ENCODE results near the gene FAM118A. TPM values are rescaled to one million over a fixed set of nuclear protein-coding genes. Genes with fewer than 3 reads are reported as not detected.
"Not testable (repeated sequence)": the region's sequence is repeated elsewhere in the genome, so short reads cannot be mapped to it uniquely, and the experiment has no call there.

Gene FAM118A
- polyA plus RNA-seq, 1 donor (not counting 4 experiments of a cell fraction or from before 2014, with no cell fraction given), result 31.1 TPM

- Histone ChIP-seq H3K9ac (ENCODE audit: control insufficient read depth, extremely low read depth, insufficient read depth, low read length) (no peak overlapping the region), H3K9me3 (ENCODE audit: control insufficient read depth, low read depth, low read length) (no peaks in the 10 kb centered on the region), H2AFZ (ENCODE audit: control insufficient read depth, low read length) (no peak overlapping the region), H3K4me1 (ENCODE audit: control insufficient read depth, extremely low read depth, insufficient read depth, low read length) (peaks cover 3% of the 10 kb centered on the region), H3K36me3 (ENCODE audit: control insufficient read depth in 2 of 2, extremely low read depth in 1 of 2, insufficient read depth in 2 of 2, low read length in 2 of 2) (no peaks in the 10 kb centered on the region), H3K4me3 (ENCODE audit: control insufficient read depth in 2 of 3, extremely low read depth in 1 of 3, insufficient read depth in 2 of 3, low read depth in 1 of 3, low read length in 3 of 3) (no peak overlapping the region), H3K27me3 (ENCODE audit: control insufficient read depth, extremely low read depth, insufficient read depth, low read length) (peaks cover 22% of the 10 kb centered on the region), H3K79me2 (ENCODE audit: control insufficient read depth, insufficient read depth, low read length) (no peaks in the 10 kb centered on the region), H3K27ac (ENCODE audit: control insufficient read depth, insufficient read depth, low read length) (no peak overlapping the region), H3K4me2 (ENCODE audit: control insufficient read depth, extremely low read depth, insufficient read depth, low read depth, low read length) (no peak overlapping the region), H3K9me1 (ENCODE audit: control insufficient read depth, extremely low read depth, insufficient read depth, low read length) (no peaks in the 10 kb centered on the region), H4K20me1 (ENCODE audit: control insufficient read depth, extremely low read depth, insufficient read depth, low read length) (no peaks in the 10 kb centered on the region)
- DNase-seq (ENCODE audit: low read depth, low spot score), result no peak
- FAIRE-seq, result no peak
- dilution Hi-C loops (cut with MboI; ENCODE audit: extremely low pct_ligation_motif_present, low sequenced_read_pairs), result no loop called here
- TF ChIP-seq EZH2 (IDR thresholded peaks at IDR 0.05; ENCODE audit: low read length) (no peak), CTCF (optimal IDR thresholded peaks at IDR 0.05 in 1 of 3, IDR thresholded peaks at IDR 0.05 in 1 of 3, conservative IDR thresholded peaks at IDR 0.05 in 1 of 3; ENCODE audit: extremely low read depth in 1 of 3, insufficient read depth in 2 of 3, low read length in 3 of 3) (no peak)
Measured at GRCh38 chr22:45294030-45294429, 15.7 kb upstream of the FAM118A start.

GRCh38 chr22:45295004-45295403 is 14.7 kb upstream of the FAM118A start:
- H3K79me2 ChIP-seq (ENCODE audit: control insufficient read depth, insufficient read depth, low read length); FAIRE-seq; H3K36me3 ChIP-seq (ENCODE audit: control insufficient read depth in 2 of 2, extremely low read depth in 1 of 2, insufficient read depth in 2 of 2, low read length in 2 of 2); H3K4me1 ChIP-seq (ENCODE audit: control insufficient read depth, extremely low read depth, insufficient read depth, low read length); H3K9ac ChIP-seq (ENCODE audit: control insufficient read depth, extremely low read depth, insufficient read depth, low read length); H3K9me1 ChIP-seq (ENCODE audit: control insufficient read depth, extremely low read depth, insufficient read depth, low read length); H3K4me2 ChIP-seq (ENCODE audit: control insufficient read depth, extremely low read depth, insufficient read depth, low read depth, low read length); DNase-seq (ENCODE audit: low read depth, low spot score); H3K9me3 ChIP-seq (ENCODE audit: control insufficient read depth, low read depth, low read length); H2AFZ ChIP-seq (ENCODE audit: control insufficient read depth, low read length); H3K4me3 ChIP-seq (ENCODE audit: control insufficient read depth in 2 of 3, extremely low read depth in 1 of 3, insufficient read depth in 2 of 3, low read depth in 1 of 3, low read length in 3 of 3); H4K20me1 ChIP-seq (ENCODE audit: control insufficient read depth, extremely low read depth, insufficient read depth, low read length); dilution Hi-C loops (cut with MboI; ENCODE audit: extremely low pct_ligation_motif_present, low sequenced_read_pairs); H3K27ac ChIP-seq (ENCODE audit: control insufficient read depth, insufficient read depth, low read length): not testable (repeated sequence)
- H3K27me3 ChIP-seq (ENCODE audit: control insufficient read depth, extremely low read depth, insufficient read depth, low read length), result peaks cover 22% of the 10 kb centered on the region

- H3K27ac ChIP-seq (ENCODE audit: control insufficient read depth, insufficient read depth, low read length), result no peak overlapping the region
- H3K27me3 ChIP-seq (ENCODE audit: control insufficient read depth, extremely low read depth, insufficient read depth, low read length), result peaks cover 22% of the 10 kb centered on the region
- no peak overlapping the region for H3K4me3 ChIP-seq (ENCODE audit: control insufficient read depth in 2 of 3, extremely low read depth in 1 of 3, insufficient read depth in 2 of 3, low read depth in 1 of 3, low read length in 3 of 3)
- H2AFZ ChIP-seq (ENCODE audit: control insufficient read depth, low read length), result no peak overlapping the region
- H3K36me3 ChIP-seq (ENCODE audit: control insufficient read depth in 2 of 2, extremely low read depth in 1 of 2, insufficient read depth in 2 of 2, low read length in 2 of 2), result no peaks in the 10 kb centered on the region
- no peaks in the 10 kb centered on the region for H4K20me1 ChIP-seq (ENCODE audit: control insufficient read depth, extremely low read depth, insufficient read depth, low read length)
- no peaks in the 10 kb centered on the region for H3K9me1 ChIP-seq (ENCODE audit: control insufficient read depth, extremely low read depth, insufficient read depth, low read length)
- H3K4me2 ChIP-seq (ENCODE audit: control insufficient read depth, extremely low read depth, insufficient read depth, low read depth, low read length), result no peak overlapping the region
- DNase-seq (ENCODE audit: low read depth, low spot score), result no peak
- H3K9ac ChIP-seq (ENCODE audit: control insufficient read depth, extremely low read depth, insufficient read depth, low read length), result no peak overlapping the region
- TF ChIP-seq CTCF (optimal IDR thresholded peaks at IDR 0.05 in 1 of 3, IDR thresholded peaks at IDR 0.05 in 1 of 3, conservative IDR thresholded peaks at IDR 0.05 in 1 of 3; ENCODE audit: extremely low read depth in 1 of 3, insufficient read depth in 2 of 3, low read length in 3 of 3) (no peak), EZH2 (IDR thresholded peaks at IDR 0.05; ENCODE audit: low read length) (no peak)
- no peak for FAIRE-seq
- no peaks in the 10 kb centered on the region for H3K79me2 ChIP-seq (ENCODE audit: control insufficient read depth, insufficient read depth, low read length)
- H3K4me1 ChIP-seq (ENCODE audit: control insufficient read depth, extremely low read depth, insufficient read depth, low read length), result no peaks in the 10 kb centered on the region
- dilution Hi-C loops (cut with MboI; ENCODE audit: extremely low pct_ligation_motif_present, low sequenced_read_pairs), result no loop called here
- no peaks in the 10 kb centered on the region for H3K9me3 ChIP-seq (ENCODE audit: control insufficient read depth, low read depth, low read length)
Measured at GRCh38 chr22:45295492-45295891, 14.2 kb upstream of the FAM118A start.

All from keratinocyte (primary cell).